EH (cell line): ENCODE measurements around the gene CFB.
A peak's percentile ranks its signal among the peaks of the same experiment; 100 is the strongest.

ENCODE experiments used
- DNase-seq: peaks from one replicate; pipeline ENCODE4 v3.0.0-alpha.2; 2015; ENCODE audit warnings: low read depth

CFB gene

GRCh38 chr6:31948753-31949413 lies 3.0 kb downstream of the CFB start:
- DNase-seq, result peak; percentile 24

GRCh38 chr6:31949926-31950548 lies 4.1 kb downstream of the CFB start:
- no peak for DNase-seq

- DNase-seq, result peak; percentile 71
Measured at GRCh38 chr6:31952140-31952805, 6.4 kb downstream of the CFB start.

GRCh38 chr6:31952890-31953289 lies 7.0 kb downstream of the CFB start:
- no peak for DNase-seq

GRCh38 chr6:31954511-31954910 lies 8.6 kb downstream of the CFB start:
- no peak for DNase-seq

GRCh38 chr6:31956796-31957195 lies 10.9 kb downstream of the CFB start:
- DNase-seq, result no peak

GRCh38 chr6:31958412-31958740 lies 12.5 kb downstream of the CFB start:
- no peak for DNase-seq

GRCh38 chr6:31958741-31959739 lies 13.1 kb downstream of the CFB start, which contains the start of the genes NELFE and SKIC2:
TSS of gene NELFE (minus strand) at chr6:31958971. CDS start at chr6:31958446, 525 bp downstream.
TSS of gene SKIC2 (plus strand) at chr6:31959175. CDS start at chr6:31959193, 18 bp downstream.
- peak; percentile 99 for DNase-seq

GRCh38 chr6:31961616-31962015 lies 15.7 kb downstream of the CFB start:
- no peak for DNase-seq

- no peak for DNase-seq
Measured at GRCh38 chr6:31963921-31964320, 18.0 kb downstream of the CFB start.

GRCh38 chr6:31965700-31966099 lies 19.8 kb downstream of the CFB start:
- DNase-seq, result no peak

GRCh38 chr6:31966506-31966905 lies 20.6 kb downstream of the CFB start:
- DNase-seq, result no peak

- no peak for DNase-seq
Measured at GRCh38 chr6:31966997-31967925, 21.4 kb downstream of the CFB start.

- no peak for DNase-seq
Measured at GRCh38 chr6:31967926-31968320, 22.0 kb downstream of the CFB start.

- no peak for DNase-seq
Measured at GRCh38 chr6:31968326-31968725, 22.4 kb downstream of the CFB start.

GRCh38 chr6:31968791-31969711 lies 23.2 kb downstream of the CFB start:
- no peak for DNase-seq

GRCh38 chr6:31969712-31970603 lies 24.1 kb downstream of the CFB start:
- peak; percentile 25 for DNase-seq

- no peak for DNase-seq
Measured at GRCh38 chr6:31970604-31971271, 24.8 kb downstream of the CFB start.
